Measurements from ENCODE around the gene SOX6.

DNA sequence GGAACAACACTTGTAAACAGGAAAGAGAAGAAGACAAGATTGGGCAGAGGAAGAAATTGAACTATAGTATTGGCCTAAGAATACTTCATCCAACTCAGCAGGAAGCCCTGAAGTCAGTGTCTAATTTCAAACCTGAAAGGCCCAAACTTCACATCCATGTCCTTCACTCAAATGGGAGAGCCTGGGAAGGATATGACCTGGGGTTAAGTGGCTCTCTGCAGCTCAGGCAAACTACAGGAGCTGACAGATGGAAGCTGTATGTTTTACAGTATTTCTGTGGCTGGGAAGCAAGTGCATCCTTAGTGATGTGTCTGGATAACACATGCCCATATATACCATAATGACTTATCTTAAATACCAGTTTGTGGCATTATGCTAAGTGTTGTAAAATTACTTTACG, 196.2 kb downstream of the SOX6 start:
- TF ChIP-seq, protein P1, sequence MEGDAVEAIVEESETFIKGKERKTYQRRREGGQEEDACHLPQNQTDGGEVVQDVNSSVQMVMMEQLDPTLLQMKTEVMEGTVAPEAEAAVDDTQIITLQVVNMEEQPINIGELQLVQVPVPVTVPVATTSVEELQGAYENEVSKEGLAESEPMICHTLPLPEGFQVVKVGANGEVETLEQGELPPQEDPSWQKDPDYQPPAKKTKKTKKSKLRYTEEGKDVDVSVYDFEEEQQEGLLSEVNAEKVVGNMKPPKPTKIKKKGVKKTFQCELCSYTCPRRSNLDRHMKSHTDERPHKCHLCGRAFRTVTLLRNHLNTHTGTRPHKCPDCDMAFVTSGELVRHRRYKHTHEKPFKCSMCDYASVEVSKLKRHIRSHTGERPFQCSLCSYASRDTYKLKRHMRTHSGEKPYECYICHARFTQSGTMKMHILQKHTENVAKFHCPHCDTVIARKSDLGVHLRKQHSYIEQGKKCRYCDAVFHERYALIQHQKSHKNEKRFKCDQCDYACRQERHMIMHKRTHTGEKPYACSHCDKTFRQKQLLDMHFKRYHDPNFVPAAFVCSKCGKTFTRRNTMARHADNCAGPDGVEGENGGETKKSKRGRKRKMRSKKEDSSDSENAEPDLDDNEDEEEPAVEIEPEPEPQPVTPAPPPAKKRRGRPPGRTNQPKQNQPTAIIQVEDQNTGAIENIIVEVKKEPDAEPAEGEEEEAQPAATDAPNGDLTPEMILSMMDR (IDR thresholded peaks at IDR 0.05): no peak
- TF ChIP-seq POLR2AphosphoS5 (IDR thresholded peaks at IDR 0.05; ENCODE audit: low read depth, low read length) (no peak), SIN3A (IDR thresholded peaks at IDR 0.05; ENCODE audit: borderline replicate concordance, insufficient read depth, low read depth, low read length) (no peak)
- TF ChIP-seq, protein P2, sequence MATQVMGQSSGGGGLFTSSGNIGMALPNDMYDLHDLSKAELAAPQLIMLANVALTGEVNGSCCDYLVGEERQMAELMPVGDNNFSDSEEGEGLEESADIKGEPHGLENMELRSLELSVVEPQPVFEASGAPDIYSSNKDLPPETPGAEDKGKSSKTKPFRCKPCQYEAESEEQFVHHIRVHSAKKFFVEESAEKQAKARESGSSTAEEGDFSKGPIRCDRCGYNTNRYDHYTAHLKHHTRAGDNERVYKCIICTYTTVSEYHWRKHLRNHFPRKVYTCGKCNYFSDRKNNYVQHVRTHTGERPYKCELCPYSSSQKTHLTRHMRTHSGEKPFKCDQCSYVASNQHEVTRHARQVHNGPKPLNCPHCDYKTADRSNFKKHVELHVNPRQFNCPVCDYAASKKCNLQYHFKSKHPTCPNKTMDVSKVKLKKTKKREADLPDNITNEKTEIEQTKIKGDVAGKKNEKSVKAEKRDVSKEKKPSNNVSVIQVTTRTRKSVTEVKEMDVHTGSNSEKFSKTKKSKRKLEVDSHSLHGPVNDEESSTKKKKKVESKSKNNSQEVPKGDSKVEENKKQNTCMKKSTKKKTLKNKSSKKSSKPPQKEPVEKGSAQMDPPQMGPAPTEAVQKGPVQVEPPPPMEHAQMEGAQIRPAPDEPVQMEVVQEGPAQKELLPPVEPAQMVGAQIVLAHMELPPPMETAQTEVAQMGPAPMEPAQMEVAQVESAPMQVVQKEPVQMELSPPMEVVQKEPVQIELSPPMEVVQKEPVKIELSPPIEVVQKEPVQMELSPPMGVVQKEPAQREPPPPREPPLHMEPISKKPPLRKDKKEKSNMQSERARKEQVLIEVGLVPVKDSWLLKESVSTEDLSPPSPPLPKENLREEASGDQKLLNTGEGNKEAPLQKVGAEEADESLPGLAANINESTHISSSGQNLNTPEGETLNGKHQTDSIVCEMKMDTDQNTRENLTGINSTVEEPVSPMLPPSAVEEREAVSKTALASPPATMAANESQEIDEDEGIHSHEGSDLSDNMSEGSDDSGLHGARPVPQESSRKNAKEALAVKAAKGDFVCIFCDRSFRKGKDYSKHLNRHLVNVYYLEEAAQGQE (IDR thresholded peaks at IDR 0.05; ENCODE audit: insufficient read depth in 1 of 2, low read depth in 2 of 2, low read length in 1 of 2): no peak
